HepG2 (cell line): ENCODE results near the gene H6PD. TPM values are rescaled to one million over a fixed set of nuclear protein-coding genes. Genes with fewer than 3 reads are reported as not detected.
A peak's percentile ranks its signal among the peaks of the same experiment; 100 is the strongest.

Source experiments
- ATAC-seq: fragments of 200-7000 bp; cut with Tn5 transposase; 3 replicates; pipeline ENCODE4 v1.9.1; 2020; ENCODE audit warnings: mild to moderate bottlenecking, moderate library complexity
- BruUV-seq: library from RNA; stranded (reverse); fragments of 400-500 nt; replicated peaks from 2 replicates; lab custom pipeline; 2021; lab: Mats Ljungman, UMichigan
- CTCF ChIA-PET: fragments of 300-600 bp; formaldehyde crosslinking; extraction: SDS; loops from one replicate; lab custom pipeline; 2021; ENCODE audit warnings: low total read pairs, inconsistent platforms, low intra/inter-chr PET ratio; lab: Yijun Ruan, JAX
- POLR2A ChIA-PET: fragments of 350-600 bp; sonication (Branson Sonifier 250); formaldehyde crosslinking; loops from one replicate; lab custom pipeline; 2020; ENCODE audit warnings: antibody characterized with exemption, inconsistent platforms; lab: Yijun Ruan, JAX
- DNase-seq: peaks from one replicate; pipeline ENCODE4 v3.0.0-alpha.2; 2015; ENCODE audit warnings: low spot score
- FAIRE-seq: peaks from 3 replicates; lab custom pipeline; 2011; peaks lifted over from hg19 to GRCh38; lab: Jason Lieb, UNC
- H2AFZ ChIP-seq: one replicate; pipeline ENCODE4 v1.6.1; 2011; ENCODE audit warnings: low read length, inconsistent platforms
- H3K27ac ChIP-seq: fragments of 300-600 bp; 3 replicates; pipeline ENCODE4 v1.8.0; 2011; ENCODE audit warnings: mixed run types, mild to moderate bottlenecking, mixed read lengths, low read length, inconsistent platforms; ENCODE audit not compliant: insufficient read depth; ENCODE audit errors: extremely low read length
- H3K27me3 ChIP-seq, 2 experiments: fragments of 200-600 bp in 1 of 2; 2 replicates in 1 of 2; 3 replicates in 1 of 2; pipeline versions ENCODE4 v1.6.0 to v1.8.0; 2011; ENCODE audit warnings: low read length in 2 of 2, mild to moderate bottlenecking in 2 of 2, moderate library complexity in 2 of 2, inconsistent platforms in 1 of 2; ENCODE audit not compliant: insufficient read depth in 2 of 2, control insufficient read depth in 1 of 2
- H3K36me3 ChIP-seq, 2 experiments: fragments of 200-600 bp in 1 of 2; replicated peaks in 1 of 2; 2 replicates in 1 of 2; 3 replicates in 1 of 2; pipeline versions ENCODE4 v1.5.1 to v1.8.0; 2011; ENCODE audit warnings: low read length in 2 of 2, inconsistent platforms in 1 of 2; ENCODE audit not compliant: insufficient read depth in 2 of 2, control insufficient read depth in 1 of 2
- H3K4me1 ChIP-seq: 2 replicates; pipeline ENCODE4 v1.5.1; 2012; ENCODE audit warnings: low read length, inconsistent platforms; ENCODE audit not compliant: insufficient read depth
- H3K4me2 ChIP-seq: 2 replicates; pipeline ENCODE4 v1.6.0; 2011; ENCODE audit warnings: low read depth, low read length, inconsistent platforms
- H3K4me3 ChIP-seq, 3 experiments: fragments of 200-600 bp in 1 of 3; sonication (generic), shearing (Covaris generic) in 1 of 3; replicated peaks in 1 of 3; 2 replicates each; pipeline ENCODE4 v1.5.1; 2011 to 2016; ENCODE audit warnings: low read length in 3 of 3, inconsistent platforms in 2 of 3, low read depth in 2 of 3, mild to moderate bottlenecking in 2 of 3, control low read depth in 1 of 3, mixed read lengths in 1 of 3; ENCODE audit not compliant: insufficient read depth in 1 of 3
- H3K79me2 ChIP-seq: one replicate; pipeline ENCODE4 v1.6.1; 2011; ENCODE audit warnings: low read length, inconsistent platforms; ENCODE audit not compliant: insufficient read depth
- H3K9ac ChIP-seq: 2 replicates; pipeline ENCODE4 v1.6.0; 2011; ENCODE audit warnings: mild to moderate bottlenecking, low read depth, low read length, inconsistent platforms; ENCODE audit not compliant: insufficient read depth
- H3K9me3 ChIP-seq: 2 replicates; pipeline ENCODE4 v1.5.1; 2012; ENCODE audit warnings: mild to moderate bottlenecking, low read length
- H4K20me1 ChIP-seq: 2 replicates; pipeline ENCODE4 v1.6.0; 2011; ENCODE audit warnings: inconsistent platforms, mild to moderate bottlenecking, low read length, moderate library complexity; ENCODE audit not compliant: insufficient read depth
- BHLHE40 ChIP-seq: IDR thresholded peaks from 2 replicates; pipeline ENCODE4 v1.6.1; 2011; ENCODE audit warnings: low read length, improper control_type of control experiment
- CC2D1A ChIP-seq: sonication (generic); formaldehyde crosslinking; IDR thresholded peaks from 2 replicates; pipeline ENCODE4 v1.8.1; 2023; ENCODE audit warnings: mild to moderate bottlenecking, missing genetic modification reagents
- FOSL1 ChIP-seq: sonication (generic); formaldehyde crosslinking; IDR thresholded peaks from 2 replicates; pipeline ENCODE4 v1.9.0; 2021; ENCODE audit warnings: missing genetic modification reagents, borderline replicate concordance
- GABPB1 ChIP-seq: IDR thresholded peaks from 2 replicates; pipeline ENCODE4 v1.6.1; 2016; ENCODE audit warnings: mild to moderate bottlenecking, missing genetic modification reagents, moderate library complexity, missing compliant biosample characterization
- IKZF1 ChIP-seq: fragments of 450-650 bp; IDR thresholded peaks from 2 replicates; pipeline ENCODE4 v1.7.1; 2016
- MED13 ChIP-seq: sonication (generic); formaldehyde crosslinking; IDR thresholded peaks from 2 replicates; pipeline ENCODE4 v1.5.0; 2020; ENCODE audit warnings: missing genetic modification reagents
- NFATC3 ChIP-seq: sonication (generic); formaldehyde crosslinking; IDR thresholded peaks from 2 replicates; pipeline ENCODE4 v1.5.1; 2020; ENCODE audit warnings: mild to moderate bottlenecking, missing genetic modification reagents
- SYNCRIP ChIP-seq: fragments of 200-400 bp; formaldehyde crosslinking; IDR thresholded peaks from 2 replicates; pipeline ENCODE4 v1.6.1; 2018; ENCODE audit warnings: mild to moderate bottlenecking, low read depth, low read length; ENCODE audit not compliant: insufficient read depth
- TMF1 ChIP-seq: sonication (generic); formaldehyde crosslinking; IDR thresholded peaks from 2 replicates; pipeline ENCODE4 v1.8.1; 2022; ENCODE audit warnings: low read depth, missing genetic modification reagents
- ZFP36L2 ChIP-seq: sonication (generic); formaldehyde crosslinking; IDR thresholded peaks from 2 replicates; pipeline ENCODE4 v1.4.0; 2020; ENCODE audit warnings: missing genetic modification reagents
- ZFP90 ChIP-seq: sonication (generic); formaldehyde crosslinking; IDR thresholded peaks from 2 replicates; pipeline ENCODE4 v1.8.0; 2022; ENCODE audit warnings: missing genetic modification reagents, mild to moderate bottlenecking, inconsistent platforms, borderline replicate concordance
- ZNF230 ChIP-seq: sonication (generic); formaldehyde crosslinking; IDR thresholded peaks from 2 replicates; pipeline ENCODE4 v1.4.0; 2020; ENCODE audit warnings: mild to moderate bottlenecking, missing genetic modification reagents
- ZNF460 ChIP-seq: sonication (generic); formaldehyde crosslinking; IDR thresholded peaks from 2 replicates; pipeline ENCODE4 v1.5.1; 2020; ENCODE audit warnings: missing genetic modification reagents, mild to moderate bottlenecking, borderline replicate concordance
- ZNF484 ChIP-seq: sonication (generic); formaldehyde crosslinking; IDR thresholded peaks from 2 replicates; pipeline ENCODE4 v1.5.1; 2020; ENCODE audit warnings: mild to moderate bottlenecking, low read depth, missing genetic modification reagents, borderline replicate concordance
- ZNF556 ChIP-seq: sonication (generic); formaldehyde crosslinking; IDR thresholded peaks from 2 replicates; pipeline ENCODE4 v1.4.0; 2020; ENCODE audit warnings: mild to moderate bottlenecking, missing genetic modification reagents, borderline replicate concordance
- ZNF562 ChIP-seq: sonication (generic); formaldehyde crosslinking; IDR thresholded peaks from 2 replicates; pipeline ENCODE4 v1.8.0; 2022; ENCODE audit warnings: missing genetic modification reagents, borderline replicate concordance
- ZNF670 ChIP-seq: sonication (generic); formaldehyde crosslinking; IDR thresholded peaks from 2 replicates; pipeline ENCODE4 v1.8.0; 2022; ENCODE audit warnings: mild to moderate bottlenecking, missing genetic modification reagents, borderline replicate concordance
- WGBS: methylation state at CpG from one replicate; pipeline ENCODE4 v1.1.6; 2017; ENCODE audit warnings: low lambda C conversion rate; 5-methylcytosine and 5-hydroxymethylcytosine counted together
- in situ Hi-C: cut with HindIII; loops from 2 replicates; pipeline ENCODE4 v1.10.0; 2017; ENCODE audit warnings: low pct_unique_long_range_greater_than_20kb; ENCODE audit not compliant: extremely low pct_ligation_motif_present
- intact Hi-C: fragments of 100-400 bp; cut with micrococcal nuclease; formaldehyde crosslinking; loops from one replicate; pipeline ENCODE4 v1.10.0; 2022; ENCODE audit not compliant: unreplicated experiment
- polyA plus RNA-seq, 8 experiments: library from polyadenylated mRNA; depleted of rRNA in 3 of 8; stranded (reverse) in 7 of 8; unstranded in 1 of 8; fragments of >200 nt; fragmentation: Illumina TruSeq in 4 of 8; extraction: Trizol in 4 of 8; gene quantifications; 2 replicates each; pipeline versions ENCODE4 v1.2.1 to v1.2.3, GENCODE V29; 2011 to 2016; ENCODE audit warnings: low read depth in 4 of 8, missing spikeins in 1 of 8, mixed read lengths in 1 of 8; ENCODE audit not compliant: insufficient read depth in 1 of 8
- total RNA-seq, 5 experiments: library from RNA; depleted of rRNA; stranded (reverse); fragments of >200 nt; fragmentation: Illumina TruSeq; extraction: Trizol; gene quantifications; 2 replicates each; pipeline ENCODE4 v1.2.3, GENCODE V29; 2016; ENCODE audit warnings: low read depth in 1 of 5

The H6PD gene
- total and polyA plus RNA-seq, 2 of the 13 experiments (the other 11 are each of a cell fraction or from before 2014, with no cell fraction given) = 9.3 to 14.1 TPM

DNA sequence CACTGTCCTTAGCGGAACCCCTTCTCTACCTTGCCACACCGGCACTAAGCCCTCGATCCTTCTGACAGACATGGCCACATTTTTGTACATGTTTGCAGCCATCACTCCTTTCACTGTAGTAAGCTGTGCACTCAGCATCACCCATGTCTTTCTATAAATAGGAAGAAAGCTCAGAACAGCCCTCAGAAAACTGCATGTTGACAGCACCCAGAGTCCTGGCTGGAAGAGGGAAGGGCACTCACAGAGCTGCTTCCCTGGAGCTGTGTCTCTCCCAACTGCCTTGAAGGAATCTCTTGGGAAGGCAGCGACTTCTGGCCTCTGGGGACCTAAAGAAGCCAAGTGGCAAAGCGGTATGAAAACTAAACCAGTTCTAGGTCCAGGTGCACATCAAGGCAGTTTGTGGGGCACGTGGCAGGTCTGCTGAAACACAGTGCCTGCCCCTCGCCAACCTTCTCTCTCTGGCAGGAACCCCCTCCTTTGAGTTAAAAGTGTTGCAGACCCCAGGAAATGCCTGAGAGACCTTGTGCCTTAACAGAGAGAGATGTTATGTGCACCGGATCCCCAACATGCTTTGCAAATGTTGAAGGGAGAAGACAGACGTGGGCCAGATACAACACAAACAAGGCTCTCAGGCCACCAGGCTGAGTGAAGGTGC lies 41.9 kb upstream of the H6PD start:
- ATAC-seq (no peak), DNase-seq (no peak), FAIRE-seq (no peak)
- Histone ChIP-seq H3K9me3 (no peaks in the 10 kb centered on the region), H2AFZ (no peak overlapping the region), H3K36me3 (no peaks in the 10 kb centered on the region), H3K27ac (no peak overlapping the region), H3K4me1 (peaks cover 89% of the 10 kb centered on the region), H3K4me3 (no peak overlapping the region), H3K79me2 (no peaks in the 10 kb centered on the region), H3K27me3 (peaks cover 3 to 7% of the 10 kb centered on the region in 2 experiments), H3K4me2 (peak overlapping the region; percentile 69; the same call in 1 of the 2 replicates), H3K9ac (0 out of 2 replicates have a peak overlapping the region, but pooled peaks have one; percentile 27), H4K20me1 (no peaks in the 10 kb centered on the region)
- ChIA-PET POLR2A (interaction anchor here (1.6 kb wide), 1 partner anchor 41 kb away, joined by 26 read pairs; the partner anchor contains the start of gene H6PD), CTCF (interaction anchor here (2.0 kb wide), 1 partner anchor 11 kb away, joined by 12 read pairs; no protein-coding TSS in a partner anchor)
- in situ Hi-C loops (no loop called here), intact Hi-C loops (no loop called here)
- BruUV-seq = no TSS peak
- TF ChIP-seq ZNF556 (CRISPR knock-in tag) = no peak
- TF ChIP-seq ZNF562 (CRISPR knock-in tag) = no peak
- no peak for TF ChIP-seq SYNCRIP
- TF ChIP-seq MED13 (CRISPR knock-in tag) = no peak
- TF ChIP-seq ZFP36L2 (CRISPR knock-in tag) = no peak
- no peak for TF ChIP-seq GABPB1
- no peak for TF ChIP-seq IKZF1
- TF ChIP-seq ZFP90 (CRISPR knock-in tag) = no peak
- TF ChIP-seq CC2D1A = no peak
- no peak for TF ChIP-seq NFATC3
- no peak for TF ChIP-seq ZNF484
- no peak for TF ChIP-seq FOSL1 (CRISPR knock-in tag)
- no peak for TF ChIP-seq ZNF230 (CRISPR knock-in tag)
- TF ChIP-seq TMF1 = no peak
- no peak for TF ChIP-seq BHLHE40
- no peak for TF ChIP-seq ZNF460 (CRISPR knock-in tag)
- no peak for TF ChIP-seq ZNF670 (CRISPR knock-in tag)
- 47% methylated on average over 9 of the region's 9 CpGs for WGBS
